ENCODE measurements around the gene SMPD1. TPM values are rescaled to one million over a fixed set of nuclear protein-coding genes. Genes with fewer than 3 reads are reported as not detected.

The SMPD1 gene
- total and polyA plus RNA-seq, 2 donors (not counting 1 experiment from before 2014, with no cell fraction given) = 18.3 to 30.7 TPM

DNA sequence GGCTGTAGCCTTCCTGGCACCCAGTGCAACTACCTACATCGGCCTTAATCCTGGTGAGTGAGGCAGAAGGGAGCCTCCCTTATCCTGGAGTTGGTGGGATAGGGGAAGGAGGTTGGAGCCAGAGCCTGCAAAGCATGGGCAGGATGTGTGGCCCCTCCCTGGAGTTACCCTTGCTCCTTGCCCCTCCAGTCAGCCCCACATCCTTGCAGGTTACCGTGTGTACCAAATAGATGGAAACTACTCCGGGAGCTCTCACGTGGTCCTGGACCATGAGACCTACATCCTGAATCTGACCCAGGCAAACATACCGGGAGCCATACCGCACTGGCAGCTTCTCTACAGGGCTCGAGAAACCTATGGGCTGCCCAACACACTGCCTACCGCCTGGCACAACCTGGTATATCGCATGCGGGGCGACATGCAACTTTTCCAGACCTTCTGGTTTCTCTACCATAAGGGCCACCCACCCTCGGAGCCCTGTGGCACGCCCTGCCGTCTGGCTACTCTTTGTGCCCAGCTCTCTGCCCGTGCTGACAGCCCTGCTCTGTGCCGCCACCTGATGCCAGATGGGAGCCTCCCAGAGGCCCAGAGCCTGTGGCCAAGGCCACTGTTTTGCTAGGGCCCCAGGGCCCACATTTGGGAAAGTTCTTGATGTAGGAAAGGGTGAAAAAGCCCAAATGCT, 3.9 kb downstream of the SMPD1 start:
- TF ChIP-seq, protein P1, sequence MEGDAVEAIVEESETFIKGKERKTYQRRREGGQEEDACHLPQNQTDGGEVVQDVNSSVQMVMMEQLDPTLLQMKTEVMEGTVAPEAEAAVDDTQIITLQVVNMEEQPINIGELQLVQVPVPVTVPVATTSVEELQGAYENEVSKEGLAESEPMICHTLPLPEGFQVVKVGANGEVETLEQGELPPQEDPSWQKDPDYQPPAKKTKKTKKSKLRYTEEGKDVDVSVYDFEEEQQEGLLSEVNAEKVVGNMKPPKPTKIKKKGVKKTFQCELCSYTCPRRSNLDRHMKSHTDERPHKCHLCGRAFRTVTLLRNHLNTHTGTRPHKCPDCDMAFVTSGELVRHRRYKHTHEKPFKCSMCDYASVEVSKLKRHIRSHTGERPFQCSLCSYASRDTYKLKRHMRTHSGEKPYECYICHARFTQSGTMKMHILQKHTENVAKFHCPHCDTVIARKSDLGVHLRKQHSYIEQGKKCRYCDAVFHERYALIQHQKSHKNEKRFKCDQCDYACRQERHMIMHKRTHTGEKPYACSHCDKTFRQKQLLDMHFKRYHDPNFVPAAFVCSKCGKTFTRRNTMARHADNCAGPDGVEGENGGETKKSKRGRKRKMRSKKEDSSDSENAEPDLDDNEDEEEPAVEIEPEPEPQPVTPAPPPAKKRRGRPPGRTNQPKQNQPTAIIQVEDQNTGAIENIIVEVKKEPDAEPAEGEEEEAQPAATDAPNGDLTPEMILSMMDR (IDR thresholded peaks at IDR 0.05) = no peak
- no peak for TF ChIP-seq EZH2 (IDR thresholded peaks at IDR 0.05; ENCODE audit: borderline replicate concordance, insufficient read depth, low read depth, low read length, poor library complexity, severe bottlenecking)
- H3K4me1 Mint-ChIP-seq = peaks cover 31% of the 10 kb centered on the region
- CTCF ChIA-PET = no interaction called here

DNA sequence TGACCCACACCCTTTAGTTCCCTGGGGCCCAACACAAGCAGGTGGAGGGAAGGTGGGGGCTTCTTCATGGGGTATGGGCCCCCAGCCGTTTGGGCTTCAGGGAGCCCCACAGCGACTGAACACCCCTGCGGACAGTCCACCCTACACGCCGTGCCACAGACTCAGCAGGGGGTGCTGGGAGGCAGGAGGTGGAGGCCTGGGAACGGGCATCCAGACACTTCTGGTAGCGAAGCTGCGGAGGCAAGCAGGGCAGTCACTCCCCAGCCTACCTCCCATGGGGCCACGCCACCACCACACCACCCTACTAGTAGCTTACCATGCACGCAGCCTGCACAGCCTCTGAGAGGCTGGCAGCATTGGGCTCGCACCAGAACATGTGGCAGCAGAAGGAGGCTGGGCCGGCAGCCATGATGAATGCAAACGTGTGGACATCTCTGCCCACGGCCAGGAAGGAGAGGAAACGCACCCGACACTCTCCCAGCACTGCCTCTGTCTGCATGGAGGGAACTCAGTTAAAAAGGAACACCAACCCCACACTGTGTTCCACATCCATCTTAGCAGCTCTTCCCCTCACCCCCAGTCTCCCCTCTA, 5.3 kb downstream of the SMPD1 start:
- no peak for TF ChIP-seq EZH2 (IDR thresholded peaks at IDR 0.05; ENCODE audit: borderline replicate concordance, insufficient read depth, low read depth, low read length, poor library complexity, severe bottlenecking)
- TF ChIP-seq, protein P1 (IDR thresholded peaks at IDR 0.05) = no peak
- WGBS (ENCODE audit: insufficient coverage) = 89% methylated on average over 10 of the region's 16 CpGs
- ATAC-seq (ENCODE audit: low read depth) (no peak), DNase-seq (no peak)
- Mint-ChIP-seq H3K4me3 (no peak overlapping the region), H3K4me1 (peaks cover 21% of the 10 kb centered on the region), H3K27me3 (no peaks in the 10 kb centered on the region), H3K9me3 (ENCODE audit: insufficient read depth) (no peaks in the 10 kb centered on the region), H3K27ac (no peak overlapping the region)
- POLR2A ChIA-PET = interaction anchor here (0.6 kb wide), 1 partner anchor 21 kb away, joined by 3 read pairs; no protein-coding TSS in a partner anchor
- intact Hi-C loops (cut with micrococcal nuclease) = no loop called here
- no peak overlapping the region for H3K9ac ChIP-seq (ENCODE audit: low read length)
- H4K20me1 ChIP-seq (ENCODE audit: control insufficient read depth, insufficient read depth, low read length, poor library complexity, severe bottlenecking) = no peaks in the 10 kb centered on the region
- no peak overlapping the region for H2AFZ ChIP-seq (ENCODE audit: insufficient read depth, low read depth, low read length, poor library complexity, severe bottlenecking)
- H3K27me3 ChIP-seq (replicated peaks in 1 of 4; ENCODE audit: control extremely low read depth in 1 of 4, control insufficient read depth in 3 of 4, insufficient read depth in 4 of 4, low read length in 3 of 4) = no peaks in the 10 kb centered on the region
- no peaks in the 10 kb centered on the region for H3K9me3 ChIP-seq (ENCODE audit: control extremely low read depth in 1 of 3, control insufficient read depth in 2 of 3, insufficient read depth in 1 of 3, low read length in 2 of 3)
- no peak overlapping the region for H3K4me2 ChIP-seq (replicated peaks; ENCODE audit: low read depth, low read length, poor library complexity, severe bottlenecking)
- CTCF ChIA-PET = interaction anchor here (1.4 kb wide), 1 partner anchor 16 kb away, joined by 7 read pairs; no protein-coding TSS in a partner anchor
- peaks cover 0 to 16% of the 10 kb centered on the region in 2 experiments for H3K36me3 ChIP-seq (replicated peaks in 1 of 2; ENCODE audit: control extremely low read depth in 1 of 2, control insufficient read depth in 1 of 2, extremely low read depth in 1 of 2, insufficient read depth in 2 of 2, low read length in 1 of 2)
- no peak overlapping the region for H3K27ac ChIP-seq (ENCODE audit: low read length in 2 of 2)
- H3K4me3 ChIP-seq (ENCODE audit: control extremely low read depth in 1 of 5, extremely low read depth in 1 of 5, insufficient read depth in 1 of 5, low read depth in 2 of 5, low read length in 4 of 5) = no peak overlapping the region
- peaks cover 10 to 23% of the 10 kb centered on the region in 2 donors for H3K4me1 ChIP-seq (ENCODE audit: control insufficient read depth in 2 of 2, insufficient read depth in 2 of 2, low read length in 2 of 2)
- H3K79me2 ChIP-seq (ENCODE audit: control insufficient read depth, insufficient read depth, low read length) = peaks cover 34% of the 10 kb centered on the region

More for the DNA sequence above, 3.9 kb downstream of the SMPD1 start:
- H3K9me3 Mint-ChIP-seq (ENCODE audit: insufficient read depth) = no peaks in the 10 kb centered on the region
- no peaks in the 10 kb centered on the region for H3K27me3 ChIP-seq (replicated peaks in 1 of 4; ENCODE audit: control extremely low read depth in 1 of 4, control insufficient read depth in 3 of 4, insufficient read depth in 4 of 4, low read length in 3 of 4)
- ATAC-seq (ENCODE audit: low read depth) (no peak), DNase-seq (no peak)
- intact Hi-C loops (cut with micrococcal nuclease) = no loop called here
- no peaks in the 10 kb centered on the region for H4K20me1 ChIP-seq (ENCODE audit: control insufficient read depth, insufficient read depth, low read length, poor library complexity, severe bottlenecking)
- H3K27ac Mint-ChIP-seq = no peak overlapping the region
- H3K27ac ChIP-seq (ENCODE audit: low read length in 2 of 2) = no peak overlapping the region
- H3K4me2 ChIP-seq (replicated peaks; ENCODE audit: low read depth, low read length, poor library complexity, severe bottlenecking) = no peak overlapping the region
- no peak overlapping the region for H3K4me3 ChIP-seq (ENCODE audit: control extremely low read depth in 1 of 5, extremely low read depth in 1 of 5, insufficient read depth in 1 of 5, low read depth in 2 of 5, low read length in 4 of 5)
- peaks cover 34% of the 10 kb centered on the region for H3K79me2 ChIP-seq (ENCODE audit: control insufficient read depth, insufficient read depth, low read length)
- H3K4me1 ChIP-seq (ENCODE audit: control insufficient read depth in 2 of 2, insufficient read depth in 2 of 2, low read length in 2 of 2) = peaks cover 18 to 32% of the 10 kb centered on the region in 2 donors
- no peak overlapping the region for H3K4me3 Mint-ChIP-seq
- H3K9me3 ChIP-seq (ENCODE audit: control extremely low read depth in 1 of 3, control insufficient read depth in 2 of 3, insufficient read depth in 1 of 3, low read length in 2 of 3) = no peaks in the 10 kb centered on the region
- H3K9ac ChIP-seq (ENCODE audit: low read length) = no peak overlapping the region
- peaks cover 0 to 16% of the 10 kb centered on the region in 2 experiments for H3K36me3 ChIP-seq (replicated peaks in 1 of 2; ENCODE audit: control extremely low read depth in 1 of 2, control insufficient read depth in 1 of 2, extremely low read depth in 1 of 2, insufficient read depth in 2 of 2, low read length in 1 of 2)
- WGBS (ENCODE audit: insufficient coverage) = 97% methylated on average over 15 of the region's 16 CpGs
- no peak overlapping the region for H2AFZ ChIP-seq (ENCODE audit: insufficient read depth, low read depth, low read length, poor library complexity, severe bottlenecking)
- POLR2A ChIA-PET = no interaction called here
- no peaks in the 10 kb centered on the region for H3K27me3 Mint-ChIP-seq

All from B cell (primary cell).